HG02973 (cell line): ENCODE measurements around the gene DHCR24.
"Not testable (repeated sequence)": the region's sequence is repeated elsewhere in the genome, so short reads cannot be mapped to it uniquely, and the experiment has no call there.

Source experiments
- ATAC-seq: cut with Tn5 transposase; IDR thresholded peaks from one replicate; pipeline ENCODE4 v1.9.1; 2021; ENCODE audit warnings: moderate library complexity; ENCODE audit not compliant: unreplicated experiment

The DHCR24 gene

GRCh38 chr1:54886724-54887664 is at the start of gene DHCR24:
Gene DHCR24 (minus strand): TSS chr1:54887195. CDS start chr1:54887119, 76 bp downstream.
- ATAC-seq: peak; percentile 93

DNA sequence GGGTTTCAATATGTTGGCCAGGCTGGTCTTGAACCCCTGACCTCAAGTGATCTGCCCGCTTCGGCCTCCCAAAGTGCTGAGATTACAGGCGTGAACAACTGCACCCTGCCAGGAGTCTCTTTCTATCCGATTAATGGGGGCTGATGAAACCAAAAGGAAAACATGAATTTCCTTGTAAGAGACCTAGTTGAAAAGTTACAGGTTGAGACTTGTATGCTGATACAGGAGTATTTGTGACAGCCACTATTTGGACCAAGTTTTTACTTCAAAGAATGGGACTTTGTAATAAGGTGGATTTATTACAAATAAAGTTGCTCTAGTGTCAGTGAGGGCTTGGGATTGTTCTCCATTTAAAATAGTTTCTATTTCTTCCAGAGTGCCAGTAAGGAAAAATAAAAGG is 49.8 kb upstream of the DHCR24 start:
- no peak for ATAC-seq

DNA sequence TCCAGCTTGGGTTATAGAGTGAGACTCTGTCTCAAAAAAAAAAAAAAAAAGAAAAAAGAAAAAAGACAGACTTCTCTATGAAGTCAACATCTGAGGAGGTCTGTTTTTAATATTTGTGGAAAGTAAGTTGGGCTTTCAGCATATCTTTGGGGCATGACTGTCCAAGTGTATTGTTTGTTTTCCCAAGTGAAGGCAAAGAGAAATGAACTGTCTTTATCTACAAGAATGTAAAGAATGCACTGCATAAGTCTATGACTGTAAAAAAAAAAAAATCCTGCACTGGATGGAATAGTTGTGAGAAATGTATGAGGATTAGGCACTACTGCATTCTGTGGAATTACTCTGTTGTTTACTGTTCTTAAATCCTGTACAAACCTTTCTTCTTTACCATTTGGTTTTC is 47.9 kb upstream of the DHCR24 start:
- ATAC-seq: no peak

GRCh38 chr1:54934081-54934480 is 47.1 kb upstream of the DHCR24 start:
- ATAC-seq: not testable (repeated sequence)

GRCh38 chr1:54931275-54931840 is 44.4 kb upstream of the DHCR24 start:
- ATAC-seq: no peak

GRCh38 chr1:54929700-54930099 is 42.7 kb upstream of the DHCR24 start:
- no peak for ATAC-seq

GRCh38 chr1:54928327-54928726 is 41.3 kb upstream of the DHCR24 start:
- ATAC-seq: no peak

DNA sequence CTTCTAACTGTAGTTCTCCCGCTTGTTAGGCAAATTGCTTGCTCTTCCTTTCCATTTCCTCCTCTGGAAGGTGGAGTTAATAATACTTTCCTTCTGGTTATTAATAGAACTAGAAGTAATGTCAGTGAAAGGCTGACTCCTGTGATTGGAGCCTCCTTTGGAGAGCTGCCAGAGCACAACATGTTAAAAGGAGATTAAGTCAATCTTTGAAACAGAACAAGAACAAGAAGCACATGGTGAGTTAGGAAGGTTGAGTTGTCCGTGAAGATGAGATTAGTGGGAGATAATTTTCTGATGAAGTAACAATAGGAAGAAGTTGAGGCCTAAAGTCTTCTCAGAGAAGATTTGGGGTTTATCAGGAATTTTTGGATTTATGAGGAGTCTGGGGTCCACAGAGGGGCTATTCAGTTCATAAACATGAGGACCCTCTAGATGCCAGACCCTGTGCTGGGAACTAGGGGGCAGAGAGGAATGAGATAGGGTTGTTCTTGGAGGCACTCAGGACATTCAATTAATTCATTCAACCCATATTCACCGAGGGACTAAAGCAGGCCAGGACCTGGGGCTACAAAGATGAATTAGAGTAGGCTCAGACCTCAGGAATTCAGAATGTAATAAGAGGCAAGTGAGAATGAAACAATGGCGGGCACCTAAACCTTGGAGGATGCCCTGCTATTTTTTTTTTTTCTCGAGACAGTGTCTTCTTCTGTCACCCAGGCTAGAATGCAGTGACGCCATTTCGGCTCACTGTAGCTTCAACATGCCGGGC is 40.7 kb upstream of the DHCR24 start:
- no peak for ATAC-seq

GRCh38 chr1:54926970-54927369 is 40.0 kb upstream of the DHCR24 start:
- ATAC-seq: no peak

- ATAC-seq: no peak
These were observed 36.0 kb upstream of the DHCR24 start for GRCh38 chr1:54922921-54923421.

DNA sequence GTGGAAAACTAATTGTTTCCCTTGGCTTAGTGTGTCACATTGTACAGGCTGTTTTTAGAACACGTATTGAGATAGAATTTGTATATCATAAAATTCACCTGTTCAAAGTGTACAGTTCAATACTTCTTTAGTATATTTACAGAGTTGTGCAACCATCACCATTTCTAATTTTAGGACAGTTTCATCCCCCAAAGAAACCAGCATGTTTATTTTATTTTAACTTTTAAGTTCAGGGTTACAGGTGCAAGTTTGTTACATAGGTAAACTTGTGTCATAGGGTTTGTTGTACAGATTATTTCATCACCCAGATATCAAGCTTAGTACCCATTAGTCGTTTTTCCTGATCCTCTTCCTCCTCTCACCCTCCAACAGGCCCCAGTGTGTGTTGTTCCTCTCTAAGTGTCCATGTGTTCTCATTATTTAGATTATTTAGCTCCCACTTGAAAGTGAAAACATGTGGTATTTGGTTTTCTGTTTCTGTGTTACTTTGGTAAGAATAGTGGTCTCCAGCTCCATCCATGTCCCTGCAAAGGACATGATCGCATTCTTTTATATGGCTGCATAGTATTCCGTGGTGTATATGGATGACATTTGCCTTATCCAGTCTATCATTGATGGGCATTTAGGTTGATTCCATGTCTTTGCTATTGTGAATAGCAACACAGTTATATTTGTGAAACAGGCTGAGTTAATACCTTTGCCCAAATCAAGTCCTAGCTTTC is 35.2 kb upstream of the DHCR24 start:
- ATAC-seq: no peak

GRCh38 chr1:54919367-54920359 is 32.7 kb upstream of the DHCR24 start:
- ATAC-seq: no peak

- ATAC-seq: not testable (repeated sequence)
These were observed 24.1 kb upstream of the DHCR24 start for GRCh38 chr1:54911076-54911475.

DNA sequence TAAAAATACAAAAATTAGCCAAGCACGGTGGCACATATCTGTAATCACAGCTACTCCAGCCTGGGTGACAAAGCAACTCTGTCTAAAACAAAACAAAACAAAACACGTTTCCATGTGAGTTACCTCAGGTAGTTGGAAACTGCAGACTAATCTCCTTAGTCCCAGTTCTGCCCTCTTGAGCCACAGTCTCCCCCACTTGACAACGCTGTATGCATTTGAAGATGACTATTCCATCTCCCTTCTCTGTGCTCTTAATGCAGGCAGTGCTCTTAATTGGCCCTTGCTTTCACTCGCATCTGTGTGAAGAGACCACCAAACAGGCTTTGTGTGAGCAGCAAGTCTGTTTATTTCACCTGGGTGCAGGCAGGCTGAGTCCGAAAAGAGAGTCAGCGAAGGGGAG is 19.6 kb upstream of the DHCR24 start:
- ATAC-seq: no peak

GRCh38 chr1:54904476-54905048 is 17.6 kb upstream of the DHCR24 start:
- no peak for ATAC-seq

DNA sequence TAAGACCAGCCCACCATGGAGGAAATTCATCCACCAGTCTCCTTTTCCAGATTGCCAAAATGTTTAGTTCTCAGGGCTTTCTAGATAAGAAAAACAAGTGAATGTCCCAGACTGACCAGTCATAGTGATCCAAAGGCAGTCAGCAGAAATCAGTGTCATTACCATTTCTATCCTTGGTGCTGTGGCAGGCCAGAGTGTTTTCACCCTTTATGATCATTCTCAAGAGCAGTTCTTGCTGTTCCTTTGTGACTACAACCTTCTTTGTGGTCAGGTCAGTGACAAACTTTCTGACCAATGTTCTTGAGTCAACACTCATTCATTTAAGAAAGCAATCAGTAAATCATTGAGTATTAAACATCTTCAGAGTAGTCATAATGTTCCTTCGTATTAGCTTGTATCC is 7.3 kb upstream of the DHCR24 start:
- no peak for ATAC-seq

- no peak for ATAC-seq
These were observed 5.6 kb upstream of the DHCR24 start for GRCh38 chr1:54892586-54892985.

GRCh38 chr1:54889132-54889725 is 2.2 kb upstream of the DHCR24 start:
- ATAC-seq: no peak
